Right lobe of liver (tissue), 6 donors: ENCODE measurements around the gene TMEM266. TPM values are rescaled to one million over a fixed set of nuclear protein-coding genes. Genes with fewer than 3 reads are reported as not detected.

ENCODE experiments used
- ATAC-seq, 4 donors: fragments of 200-7000 bp; cut with Tn5 transposase; one replicate each; pipeline ENCODE4 v1.9.1; 2020; ENCODE audit warnings: mild to moderate bottlenecking in 4 of 4, moderate library complexity in 4 of 4
- DNase-seq, 3 donors: peaks; one replicate each; pipeline ENCODE4 v3.0.0-alpha.2; 2020
- H3K27ac ChIP-seq, 3 donors: fragments of 200-600 bp; one replicate each; pipeline ENCODE4 v1.8.0; 2022
- H3K27me3 ChIP-seq, 2 donors: fragments of 200-600 bp; one replicate each; pipeline ENCODE4 v1.8.0; 2022
- H3K36me3 ChIP-seq, 4 donors: fragments of 200-600 bp; sonication (generic) in 1 of 4; one replicate each; pipeline versions ENCODE4 v1.5.1 to v1.8.0; 2017 to 2022; ENCODE audit warnings: control low read depth in 1 of 4
- H3K4me1 ChIP-seq, 4 donors: fragments of 200-600 bp; sonication (generic) in 1 of 4; one replicate each; pipeline versions ENCODE4 v1.5.1 to v1.8.0; 2017 to 2022; ENCODE audit warnings: control low read depth in 1 of 4
- H3K4me3 ChIP-seq, 3 donors: fragments of 200-600 bp; one replicate each; pipeline ENCODE4 v1.8.0; 2022
- H3K9me3 ChIP-seq, 4 donors: fragments of 200-600 bp; sonication (generic) in 1 of 4; one replicate each; pipeline versions ENCODE4 v1.5.1 to v1.8.0; 2017 to 2022; ENCODE audit warnings: control low read depth in 1 of 4
- POLR2A ChIP-seq: fragments of 450-650 bp; IDR thresholded peaks from one replicate; pipeline ENCODE4 v1.6.1; 2017; ENCODE audit warnings: antibody characterized with exemption, mild to moderate bottlenecking
- WGBS: methylation state at CpG from one replicate; pipeline ENCODE4 v1.1.6; 2018; ENCODE audit warnings: low coverage, low lambda C conversion rate; ENCODE audit not compliant: insufficient coverage; ENCODE audit errors: missing lambda C conversion rate; 5-methylcytosine and 5-hydroxymethylcytosine counted together
- intact Hi-C, 2 donors: fragments of 100-400 bp; cut with DNase I; formaldehyde crosslinking; loops; one replicate each; pipeline versions ENCODE4 v1.11.2 to v1.14.1; 2022
- total RNA-seq, 6 experiments: library from RNA; depleted of rRNA in 2 of 6; stranded (reverse); fragments of >200 nt in 2 of 6; fragmentation: NEBNext Ultra II Directional in 3 of 6; extraction: Animal tissue kit (Norgen Biotek cat#: 25700) in 3 of 6; gene quantifications; one replicate each; pipeline versions ENCODE4 v1.1.0 to v1.2.4, GENCODE V29; 2016 to 2023
- TF ChIP-seq, protein P1 (sequence below), 4 donors: fragments of 200-600 bp in 3 of 4; fragments of 450-650 bp in 1 of 4; IDR thresholded peaks; one replicate each; pipeline versions ENCODE4 v1.5.1 to v1.8.0; 2016 to 2022; ENCODE audit warnings: antibody characterized with exemption in 4 of 4, mild to moderate bottlenecking in 2 of 4
- donor health status: DM: no; HTN: yes; CAD: no.
- donor health status: DM: no; HTN: no; CAD: no.
- donor health status: DM: no; HTN: no; CAD: no.
- donor health status: DM: no; HTN: yes; CAD: no.
- donor health status: DM: no; HTN: yes; CAD: no.

The TMEM266 gene
- total RNA-seq, 6 experiments from 2014 or later = 0.12 to 0.19 TPM; not detected in 4

DNA sequence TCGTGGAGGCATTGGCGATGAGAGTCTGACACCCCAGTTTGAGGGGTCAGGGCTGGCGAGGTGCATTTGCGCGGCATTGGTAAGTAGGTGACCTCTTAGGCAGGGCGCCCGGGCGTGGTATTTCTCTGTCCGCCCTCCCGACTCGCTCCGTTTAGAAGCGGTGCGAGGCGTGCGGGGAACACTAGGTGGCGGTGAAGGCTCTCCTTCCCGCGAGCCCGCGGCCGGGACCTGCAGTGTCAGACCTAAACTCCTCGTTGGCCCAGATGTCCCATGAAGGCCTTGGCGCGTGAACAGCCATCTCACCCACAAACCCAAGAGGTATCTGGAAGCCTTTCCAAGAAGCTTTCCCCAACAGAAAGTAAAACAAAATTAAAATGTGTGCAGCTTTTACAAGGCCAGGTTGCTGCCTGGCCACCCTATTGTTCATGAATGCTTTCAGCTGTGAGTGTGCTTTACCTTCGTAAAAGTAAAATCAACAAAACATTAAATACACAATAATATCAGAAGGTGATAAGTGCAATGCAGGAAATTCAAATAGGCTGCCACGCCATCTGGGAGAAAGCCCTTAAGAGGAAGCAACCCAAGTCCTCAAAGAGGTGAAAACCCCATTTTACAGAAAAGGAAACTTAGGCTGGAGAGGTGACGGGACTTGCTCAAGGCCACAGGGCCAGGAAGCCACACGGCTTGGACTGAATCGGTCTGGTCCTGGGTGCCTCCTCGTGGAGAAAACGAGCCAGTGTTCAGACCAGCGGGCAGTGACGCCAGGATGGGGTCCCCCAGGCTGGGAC is 131.2 kb downstream of the TMEM266 start:
- no peaks in the 10 kb centered on the region for H3K9me3 ChIP-seq
- TF ChIP-seq, protein P1, sequence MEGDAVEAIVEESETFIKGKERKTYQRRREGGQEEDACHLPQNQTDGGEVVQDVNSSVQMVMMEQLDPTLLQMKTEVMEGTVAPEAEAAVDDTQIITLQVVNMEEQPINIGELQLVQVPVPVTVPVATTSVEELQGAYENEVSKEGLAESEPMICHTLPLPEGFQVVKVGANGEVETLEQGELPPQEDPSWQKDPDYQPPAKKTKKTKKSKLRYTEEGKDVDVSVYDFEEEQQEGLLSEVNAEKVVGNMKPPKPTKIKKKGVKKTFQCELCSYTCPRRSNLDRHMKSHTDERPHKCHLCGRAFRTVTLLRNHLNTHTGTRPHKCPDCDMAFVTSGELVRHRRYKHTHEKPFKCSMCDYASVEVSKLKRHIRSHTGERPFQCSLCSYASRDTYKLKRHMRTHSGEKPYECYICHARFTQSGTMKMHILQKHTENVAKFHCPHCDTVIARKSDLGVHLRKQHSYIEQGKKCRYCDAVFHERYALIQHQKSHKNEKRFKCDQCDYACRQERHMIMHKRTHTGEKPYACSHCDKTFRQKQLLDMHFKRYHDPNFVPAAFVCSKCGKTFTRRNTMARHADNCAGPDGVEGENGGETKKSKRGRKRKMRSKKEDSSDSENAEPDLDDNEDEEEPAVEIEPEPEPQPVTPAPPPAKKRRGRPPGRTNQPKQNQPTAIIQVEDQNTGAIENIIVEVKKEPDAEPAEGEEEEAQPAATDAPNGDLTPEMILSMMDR (IDR thresholded peaks at IDR 0.05) = peak; percentile 76 to 87 (median 84)
- no peak for TF ChIP-seq POLR2A
- no peak overlapping the region for H3K27ac ChIP-seq
- 36% methylated on average over 11 of the region's 34 CpGs for WGBS
- no peaks in the 10 kb centered on the region for H3K27me3 ChIP-seq
- DNase-seq = peak; percentile 82
- intact Hi-C loops = loop anchor here in 1 of 2 donors (5.0 kb wide), 1 partner anchor 136 kb away; no protein-coding TSS in a partner anchor
- H3K4me3 ChIP-seq = no peak overlapping the region
- H3K36me3 ChIP-seq = no peaks in the 10 kb centered on the region
- H3K4me1 ChIP-seq = peaks cover 0 to 7% (median 2%) of the 10 kb centered on the region in 4 donors
- peak; percentile 92 to 98 (median 94) for ATAC-seq

DNA sequence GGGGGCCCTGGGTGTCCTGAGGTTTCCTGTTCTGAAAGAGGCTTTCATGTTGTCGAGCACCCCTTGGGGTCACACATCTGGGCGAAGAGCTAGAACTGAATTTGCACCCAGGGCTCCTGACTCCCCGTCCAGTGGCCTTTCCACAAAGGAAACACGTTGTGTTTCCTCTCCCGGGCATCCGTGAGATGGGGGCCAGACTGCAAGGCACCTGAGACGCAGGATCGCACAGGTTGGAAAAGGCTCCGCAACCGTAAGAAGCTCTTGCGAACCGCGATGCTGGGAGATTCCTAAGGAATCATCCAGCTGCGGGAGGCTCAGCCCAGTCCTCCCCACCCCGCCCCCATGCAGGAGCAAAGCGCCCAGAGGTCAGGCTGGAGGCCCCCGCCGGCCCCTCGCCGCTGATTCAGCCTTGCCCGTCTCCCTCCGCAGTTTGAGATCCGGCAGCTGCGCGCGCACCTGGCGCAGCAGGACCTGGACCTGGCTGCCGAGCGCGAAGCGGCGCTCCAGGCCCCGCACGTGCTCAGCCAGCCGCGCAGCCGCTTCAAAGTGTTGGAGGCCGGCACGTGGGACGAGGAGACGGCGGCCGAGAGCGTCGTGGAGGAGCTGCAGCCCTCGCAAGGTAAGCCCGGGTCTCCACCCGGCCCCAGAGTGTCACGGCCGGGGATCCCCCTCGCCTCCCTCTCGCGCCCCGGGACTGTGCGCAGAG is 131.9 kb downstream of the TMEM266 start:
- Histone ChIP-seq H3K27ac (no peak overlapping the region), H3K9me3 (no peaks in the 10 kb centered on the region), H3K36me3 (no peaks in the 10 kb centered on the region), H3K4me3 (no peak overlapping the region), H3K4me1 (peaks cover 0 to 8% (median 2%) of the 10 kb centered on the region in 4 donors), H3K27me3 (no peaks in the 10 kb centered on the region)
- DNase-seq (no peak), ATAC-seq (no peak)
- intact Hi-C loops = loop anchor here in 1 of 2 donors (5.0 kb wide), 1 partner anchor 136 kb away; no protein-coding TSS in a partner anchor
- 37% methylated on average over 7 of the region's 55 CpGs for WGBS
- TF ChIP-seq, protein P1 (IDR thresholded peaks at IDR 0.05) = no peak
- no peak for TF ChIP-seq POLR2A

DNA sequence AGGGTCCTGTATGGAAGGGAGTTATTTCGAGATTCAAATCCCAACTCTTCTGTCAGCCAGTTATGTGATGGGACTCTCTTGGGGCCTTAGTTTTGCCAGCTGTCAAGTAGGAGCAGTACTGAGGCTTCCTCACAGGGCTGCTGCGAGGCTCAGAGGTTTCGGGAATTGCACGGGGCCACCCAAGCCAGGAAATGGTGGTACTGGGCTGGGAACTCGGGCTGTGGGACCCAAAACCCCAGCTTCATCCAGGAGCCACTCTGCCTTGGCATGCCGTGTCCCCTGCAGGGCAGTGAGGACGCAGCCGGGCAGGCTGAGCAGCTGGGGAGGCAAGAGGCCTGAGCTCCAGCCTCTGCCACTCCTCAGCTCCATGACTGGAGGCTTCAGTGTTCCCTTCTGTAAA is 132.9 kb downstream of the TMEM266 start:
- no peaks in the 10 kb centered on the region for H3K36me3 ChIP-seq
- DNase-seq (no peak), ATAC-seq (no peak)
- H3K4me3 ChIP-seq = no peak overlapping the region
- H3K27me3 ChIP-seq = no peaks in the 10 kb centered on the region
- H3K4me1 ChIP-seq = peaks cover 0 to 10% (median 2%) of the 10 kb centered on the region in 4 donors
- H3K27ac ChIP-seq = no peak overlapping the region
- WGBS = 95% methylated on average over 3 of the region's 8 CpGs
- intact Hi-C loops = loop anchor here in 1 of 2 donors (5.0 kb wide), 1 partner anchor 135 kb away; no protein-coding TSS in a partner anchor
- no peaks in the 10 kb centered on the region for H3K9me3 ChIP-seq
- TF ChIP-seq, protein P1 (IDR thresholded peaks at IDR 0.05) = no peak
- TF ChIP-seq POLR2A = no peak

DNA sequence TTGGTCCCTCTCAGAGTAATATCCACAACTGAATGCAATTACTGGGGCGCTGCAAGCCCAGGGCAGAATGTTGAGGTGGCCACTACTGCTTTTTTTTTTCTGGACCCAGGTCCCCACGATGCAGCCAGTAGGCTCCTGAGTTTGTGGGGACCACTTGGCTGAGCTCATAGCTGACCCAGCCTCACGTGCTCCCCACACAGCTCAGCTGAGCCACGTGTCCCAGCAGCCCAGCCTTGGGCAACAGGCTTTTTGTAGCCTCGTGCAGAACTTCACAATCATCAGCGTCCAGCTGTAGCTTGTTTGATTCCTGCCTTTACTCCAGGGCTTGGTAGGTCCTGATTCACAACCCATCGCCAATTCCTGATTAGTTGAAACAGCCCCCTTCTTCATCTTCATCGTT is 134.1 kb downstream of the TMEM266 start:
- no peak for ATAC-seq
- Histone ChIP-seq H3K4me3 (no peak overlapping the region), H3K4me1 (peaks cover 0 to 10% (median 2%) of the 10 kb centered on the region in 4 donors), H3K9me3 (no peaks in the 10 kb centered on the region), H3K27ac (no peak overlapping the region), H3K27me3 (no peaks in the 10 kb centered on the region), H3K36me3 (no peaks in the 10 kb centered on the region)
- TF ChIP-seq POLR2A = no peak
- TF ChIP-seq, protein P1 (IDR thresholded peaks at IDR 0.05) = no peak
- no peak for DNase-seq
- intact Hi-C loops = loop anchor here in 1 of 2 donors (5.0 kb wide), 1 partner anchor 133 kb away; no protein-coding TSS in a partner anchor
- 38% methylated on average over 6 of the region's 8 CpGs for WGBS
